ENCODE results near the gene C10orf143.
A peak's percentile ranks its signal among the peaks of the same experiment; 100 is the strongest.

C10orf143 gene

DNA sequence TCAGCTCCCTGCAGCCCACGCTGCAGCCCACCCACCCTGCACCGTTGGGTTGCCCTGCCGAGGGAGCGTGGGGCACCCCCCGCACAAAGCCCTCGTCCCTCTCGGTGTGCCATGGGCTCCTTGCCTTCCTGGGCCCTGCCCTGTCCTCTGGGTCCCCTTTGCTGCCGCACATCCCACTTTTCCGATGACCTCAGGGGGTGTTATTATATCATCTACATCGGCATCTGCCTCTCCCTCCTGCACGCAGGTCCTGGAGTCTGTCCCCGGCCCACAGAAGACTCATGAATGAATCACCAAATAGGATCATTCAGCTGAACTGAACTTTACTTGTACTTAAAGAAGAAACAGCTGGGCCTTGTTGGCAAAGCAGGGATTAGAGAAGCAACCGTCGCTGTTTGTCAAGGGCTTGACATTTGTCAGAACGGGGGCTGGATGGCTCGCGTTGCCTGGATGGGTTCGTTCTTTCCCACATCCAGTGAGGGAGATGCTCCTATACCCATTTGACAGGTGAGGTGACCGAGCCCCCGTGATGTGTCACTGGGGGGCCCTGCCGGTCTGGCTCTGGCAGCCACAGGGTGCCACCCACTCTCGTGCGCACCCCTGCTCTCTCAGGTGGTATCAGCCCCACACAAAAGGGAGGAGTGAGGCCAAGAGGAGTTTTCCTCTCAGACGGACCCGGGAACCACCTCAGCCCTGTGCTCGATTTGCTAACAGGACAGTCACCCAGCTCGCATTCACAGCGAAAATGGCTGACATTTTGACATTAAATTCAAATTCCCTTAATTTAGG, 87.9 kb downstream of the C10orf143 start:
- peak; percentile 18 to 30 for DNase-seq (ENCODE audit: low read depth in 2 of 2)
- TF ChIP-seq, protein P1, sequence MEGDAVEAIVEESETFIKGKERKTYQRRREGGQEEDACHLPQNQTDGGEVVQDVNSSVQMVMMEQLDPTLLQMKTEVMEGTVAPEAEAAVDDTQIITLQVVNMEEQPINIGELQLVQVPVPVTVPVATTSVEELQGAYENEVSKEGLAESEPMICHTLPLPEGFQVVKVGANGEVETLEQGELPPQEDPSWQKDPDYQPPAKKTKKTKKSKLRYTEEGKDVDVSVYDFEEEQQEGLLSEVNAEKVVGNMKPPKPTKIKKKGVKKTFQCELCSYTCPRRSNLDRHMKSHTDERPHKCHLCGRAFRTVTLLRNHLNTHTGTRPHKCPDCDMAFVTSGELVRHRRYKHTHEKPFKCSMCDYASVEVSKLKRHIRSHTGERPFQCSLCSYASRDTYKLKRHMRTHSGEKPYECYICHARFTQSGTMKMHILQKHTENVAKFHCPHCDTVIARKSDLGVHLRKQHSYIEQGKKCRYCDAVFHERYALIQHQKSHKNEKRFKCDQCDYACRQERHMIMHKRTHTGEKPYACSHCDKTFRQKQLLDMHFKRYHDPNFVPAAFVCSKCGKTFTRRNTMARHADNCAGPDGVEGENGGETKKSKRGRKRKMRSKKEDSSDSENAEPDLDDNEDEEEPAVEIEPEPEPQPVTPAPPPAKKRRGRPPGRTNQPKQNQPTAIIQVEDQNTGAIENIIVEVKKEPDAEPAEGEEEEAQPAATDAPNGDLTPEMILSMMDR (IDR thresholded peaks at IDR 0.05; ENCODE audit: low read depth, low read length), result no peak
- no peak overlapping the region for H3K4me3 ChIP-seq (replicated peaks in 1 of 2; ENCODE audit: low read depth in 2 of 2, low read length in 2 of 2)

DNA sequence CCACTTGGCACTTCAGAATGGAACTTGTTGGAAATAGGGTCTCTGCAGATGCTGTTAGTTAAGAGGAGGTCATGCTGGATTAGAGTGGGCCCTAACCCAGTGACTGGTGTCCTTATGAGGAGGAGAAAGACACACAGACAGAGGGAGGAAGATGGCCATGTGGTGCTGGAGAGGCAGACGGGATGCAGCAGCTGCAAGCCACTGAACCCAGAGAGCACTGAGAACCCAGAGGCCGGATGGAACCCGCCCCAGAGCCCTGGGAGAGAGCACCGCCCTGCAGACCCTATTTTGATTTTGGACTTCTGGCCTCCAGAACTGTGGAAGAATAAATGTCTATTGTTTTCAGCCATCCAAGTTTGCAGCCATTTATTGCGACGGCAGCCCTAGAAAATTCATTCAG, 88.5 kb downstream of the C10orf143 start:
- TF ChIP-seq, protein P1 (IDR thresholded peaks at IDR 0.05; ENCODE audit: low read depth, low read length), result no peak
- H3K4me3 ChIP-seq (replicated peaks in 1 of 2; ENCODE audit: low read depth in 2 of 2, low read length in 2 of 2), result no peak overlapping the region
- no peak for DNase-seq (ENCODE audit: low read depth in 2 of 2)

DNA sequence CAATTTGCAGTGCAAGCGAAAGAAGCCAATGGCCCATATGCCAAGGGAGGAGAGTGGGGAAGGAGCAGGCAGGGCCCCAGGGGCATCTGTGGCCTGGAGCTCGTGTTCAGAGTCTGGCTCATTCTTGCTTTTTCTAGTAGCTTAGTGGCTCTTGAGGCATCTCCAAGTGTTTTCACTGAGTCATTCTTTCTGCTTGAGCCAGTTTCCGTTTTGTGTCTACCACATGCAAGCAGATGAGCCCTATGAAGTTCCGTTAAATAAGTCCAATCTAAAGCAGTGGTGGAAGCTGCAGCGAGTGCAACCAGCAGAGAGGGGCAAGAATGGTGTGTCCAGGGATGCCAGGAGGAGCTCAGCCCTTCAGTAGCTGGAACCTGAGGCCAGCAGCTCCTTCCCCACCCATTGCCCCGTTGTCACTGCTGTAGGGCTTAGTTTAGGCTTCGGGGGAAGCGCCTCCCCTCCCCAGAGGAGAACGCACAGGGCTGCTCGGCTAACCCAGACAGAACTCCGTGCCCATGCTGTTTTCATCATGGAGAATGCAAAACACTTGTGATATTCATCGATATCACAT, 89.2 kb downstream of the C10orf143 start:
- TF ChIP-seq, protein P1 (IDR thresholded peaks at IDR 0.05; ENCODE audit: low read depth, low read length), result no peak
- DNase-seq (ENCODE audit: low read depth in 2 of 2), result peak; percentile 49 to 71

DNA sequence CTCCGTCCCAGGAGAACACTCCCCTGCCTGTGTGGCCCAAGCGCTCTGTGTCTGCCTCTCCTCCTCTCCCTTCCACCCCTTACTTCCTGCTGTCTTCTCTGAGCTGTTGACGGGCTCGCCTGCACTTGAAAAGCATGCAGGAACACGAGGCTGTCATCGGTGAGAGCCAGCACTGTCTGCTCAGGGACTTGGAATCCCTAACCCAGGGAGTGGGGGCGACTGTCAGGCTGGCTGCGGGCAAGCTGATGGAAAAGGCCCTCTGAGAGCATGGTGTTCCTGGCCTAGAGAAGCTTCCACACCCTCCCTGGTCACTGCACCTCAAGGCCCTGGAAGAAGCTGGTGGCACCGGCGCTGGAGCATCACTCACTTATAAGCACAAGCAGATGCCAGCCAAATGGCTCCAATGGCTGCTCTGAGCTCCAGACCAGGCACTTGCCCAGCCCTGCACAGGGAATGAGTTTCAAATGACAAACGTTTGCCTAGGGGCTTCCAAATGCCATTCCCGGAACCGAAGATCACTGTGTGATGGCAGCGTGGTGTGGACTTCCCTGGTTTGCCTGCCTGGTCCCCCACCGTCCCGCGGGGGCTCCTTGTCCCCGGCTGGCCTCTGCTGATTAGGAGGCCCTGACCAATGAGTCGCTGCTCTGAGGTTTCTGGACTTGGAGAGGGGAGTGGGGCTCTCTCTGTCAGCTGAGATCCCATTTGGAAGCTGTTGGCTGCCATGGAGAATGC, 89.8 kb downstream of the C10orf143 start:
- DNase-seq (ENCODE audit: low read depth in 2 of 2), result no peak
- TF ChIP-seq, protein P1 (IDR thresholded peaks at IDR 0.05; ENCODE audit: low read depth, low read length), result no peak
- H3K4me3 ChIP-seq (replicated peaks in 1 of 2; ENCODE audit: low read depth in 2 of 2, low read length in 2 of 2), result no peak overlapping the region

More for the DNA sequence above, 89.2 kb downstream of the C10orf143 start:
- no peak overlapping the region for H3K4me3 ChIP-seq (replicated peaks in 1 of 2; ENCODE audit: low read depth in 2 of 2, low read length in 2 of 2)

DNA sequence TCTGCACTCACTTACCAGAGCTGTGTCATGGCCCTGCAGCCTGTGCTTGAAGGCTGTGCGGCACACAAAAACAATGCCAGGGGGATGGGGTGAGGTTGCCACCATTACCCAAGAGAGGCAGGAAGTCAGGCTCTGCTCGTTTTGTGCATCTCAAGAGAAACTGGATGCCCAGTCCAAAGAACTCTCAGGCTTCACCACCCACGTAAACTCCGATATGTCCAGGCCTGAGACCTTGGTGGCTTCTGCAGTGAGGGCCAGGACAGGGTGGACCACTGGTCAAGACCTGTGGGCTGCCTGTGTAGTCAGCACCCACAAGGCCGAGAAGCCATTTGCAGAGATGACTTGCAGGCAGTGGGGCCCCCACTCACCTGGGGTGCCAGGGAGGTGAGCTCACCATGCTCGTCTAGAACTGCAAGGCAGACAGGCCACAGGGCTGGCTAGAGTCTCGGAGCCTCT, 91.9 kb downstream of the C10orf143 start:
- H3K4me3 ChIP-seq (replicated peaks in 1 of 2; ENCODE audit: low read depth in 2 of 2, low read length in 2 of 2), result no peak overlapping the region
- TF ChIP-seq, protein P1 (IDR thresholded peaks at IDR 0.05; ENCODE audit: low read depth, low read length), result no peak
- no peak for DNase-seq (ENCODE audit: low read depth in 2 of 2)

DNA sequence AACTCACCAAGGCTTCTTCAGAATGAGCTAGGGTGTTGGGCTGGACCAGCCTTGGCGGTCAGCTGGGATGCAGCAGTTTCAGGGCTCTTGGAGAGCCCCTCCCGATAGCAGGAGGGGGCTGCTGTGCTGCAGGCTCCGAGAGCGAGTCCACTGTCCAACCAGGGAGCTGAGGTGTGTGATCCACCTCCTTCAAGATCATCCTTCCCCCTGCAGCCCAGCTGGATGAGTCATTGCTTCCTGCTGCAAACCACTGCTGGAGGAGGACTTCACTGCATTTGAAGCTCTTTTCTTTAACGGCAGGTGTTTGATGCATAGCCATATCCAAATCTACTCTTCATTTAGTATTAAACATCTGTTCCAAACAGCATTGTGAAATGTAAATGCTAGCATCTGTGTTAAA, 92.4 kb downstream of the C10orf143 start:
- H3K4me3 ChIP-seq (replicated peaks in 1 of 2; ENCODE audit: low read depth in 2 of 2, low read length in 2 of 2), result no peak overlapping the region
- TF ChIP-seq, protein P1 (IDR thresholded peaks at IDR 0.05; ENCODE audit: low read depth, low read length), result no peak
- peak in 1 of 2 donors; percentile 22 for DNase-seq (ENCODE audit: low read depth in 2 of 2)
